Endothelial cell of umbilical vein (primary cell): ENCODE results near the gene ADAMTSL2.

Experiments used
- MYC ChIP-seq: IDR thresholded peaks from one replicate; pipeline ENCODE4 v1.6.1; 2011; ENCODE audit warnings: mild to moderate bottlenecking, low read depth, low read length
- POLR2A ChIP-seq: IDR thresholded peaks from 2 replicates; pipeline ENCODE4 v1.6.1; 2012; ENCODE audit warnings: low read depth, mild to moderate bottlenecking, control low read depth, low read length
- TF ChIP-seq, protein P1 (sequence below), 2 donors: IDR thresholded peaks; 1 replicate in 1 of 2; 2 replicates in 1 of 2; pipeline ENCODE4 v1.5.1; 2011; ENCODE audit warnings: low read length in 2 of 2, mild to moderate bottlenecking in 2 of 2, moderate library complexity in 2 of 2, control low read depth in 1 of 2, inconsistent platforms in 1 of 2, low read depth in 1 of 2; ENCODE audit not compliant: insufficient read depth in 1 of 2; ENCODE audit errors: extremely low read depth in 1 of 2

DNA sequence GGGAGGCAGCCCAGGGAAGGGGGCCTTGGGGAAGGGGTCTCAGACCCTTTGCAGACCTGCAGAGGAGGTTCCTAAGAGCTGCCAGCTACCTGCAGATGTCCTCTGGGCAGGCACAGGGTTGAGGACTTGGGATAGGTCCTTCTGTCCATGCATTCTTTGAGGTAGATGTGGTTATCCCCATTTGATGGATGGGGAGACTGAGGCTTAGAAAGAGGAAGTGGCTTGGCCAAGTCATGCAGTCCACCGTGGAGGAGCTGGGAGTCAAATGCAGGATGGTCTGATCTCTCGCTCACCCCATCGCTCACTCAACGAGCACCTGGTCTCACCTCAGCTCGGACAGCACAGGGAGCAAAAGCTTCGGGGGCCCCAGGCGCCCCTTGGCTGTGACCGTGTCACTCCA, 20.2 kb downstream of the ADAMTSL2 start:
- TF ChIP-seq POLR2A (no peak), MYC (no peak)
- TF ChIP-seq, protein P1, sequence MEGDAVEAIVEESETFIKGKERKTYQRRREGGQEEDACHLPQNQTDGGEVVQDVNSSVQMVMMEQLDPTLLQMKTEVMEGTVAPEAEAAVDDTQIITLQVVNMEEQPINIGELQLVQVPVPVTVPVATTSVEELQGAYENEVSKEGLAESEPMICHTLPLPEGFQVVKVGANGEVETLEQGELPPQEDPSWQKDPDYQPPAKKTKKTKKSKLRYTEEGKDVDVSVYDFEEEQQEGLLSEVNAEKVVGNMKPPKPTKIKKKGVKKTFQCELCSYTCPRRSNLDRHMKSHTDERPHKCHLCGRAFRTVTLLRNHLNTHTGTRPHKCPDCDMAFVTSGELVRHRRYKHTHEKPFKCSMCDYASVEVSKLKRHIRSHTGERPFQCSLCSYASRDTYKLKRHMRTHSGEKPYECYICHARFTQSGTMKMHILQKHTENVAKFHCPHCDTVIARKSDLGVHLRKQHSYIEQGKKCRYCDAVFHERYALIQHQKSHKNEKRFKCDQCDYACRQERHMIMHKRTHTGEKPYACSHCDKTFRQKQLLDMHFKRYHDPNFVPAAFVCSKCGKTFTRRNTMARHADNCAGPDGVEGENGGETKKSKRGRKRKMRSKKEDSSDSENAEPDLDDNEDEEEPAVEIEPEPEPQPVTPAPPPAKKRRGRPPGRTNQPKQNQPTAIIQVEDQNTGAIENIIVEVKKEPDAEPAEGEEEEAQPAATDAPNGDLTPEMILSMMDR (IDR thresholded peaks at IDR 0.05; ENCODE audit: extremely low read depth in 1 of 2, insufficient read depth in 1 of 2, low read depth in 1 of 2, low read length in 2 of 2): no peak
